Measurements from ENCODE around the gene TRIM28. TPM values are rescaled to one million over a fixed set of nuclear protein-coding genes. Genes with fewer than 3 reads are reported as not detected.

The TRIM28 gene
- total RNA-seq, 1 donor from 2014 or later: 228 TPM

GRCh38 chr19:58555369-58555885, 11.6 kb downstream of the TRIM28 start:
- H3K4me3 Mint-ChIP-seq (ENCODE audit: unreplicated experiment): peak overlapping the region; percentile 92
- peak overlapping the region; percentile 98 for H3K27ac Mint-ChIP-seq (ENCODE audit: unreplicated experiment)
- peaks cover 51% of the 10 kb centered on the region for H3K4me1 Mint-ChIP-seq (ENCODE audit: low read depth)
- DNase-seq (ENCODE audit: low spot score): no peak
- no peak for TF ChIP-seq CTCF (IDR thresholded peaks at IDR 0.05)
- H3K9me3 Mint-ChIP-seq (ENCODE audit: low read depth): no peaks in the 10 kb centered on the region
- no peaks in the 10 kb centered on the region for H3K27me3 Mint-ChIP-seq (ENCODE audit: low read depth)
- peaks cover 27% of the 10 kb centered on the region for H3K36me3 Mint-ChIP-seq (ENCODE audit: low read depth)

GRCh38 chr19:58555920-58556621, 12.2 kb downstream of the TRIM28 start:
- H3K36me3 Mint-ChIP-seq (ENCODE audit: low read depth): peaks cover 25% of the 10 kb centered on the region
- H3K27ac Mint-ChIP-seq (ENCODE audit: unreplicated experiment): peak overlapping the region; percentile 93
- no peaks in the 10 kb centered on the region for H3K27me3 Mint-ChIP-seq (ENCODE audit: low read depth)
- no peaks in the 10 kb centered on the region for H3K9me3 Mint-ChIP-seq (ENCODE audit: low read depth)
- DNase-seq (ENCODE audit: low spot score): no peak
- peaks cover 53% of the 10 kb centered on the region for H3K4me1 Mint-ChIP-seq (ENCODE audit: low read depth)
- H3K4me3 Mint-ChIP-seq (ENCODE audit: unreplicated experiment): peak overlapping the region; percentile 96
- TF ChIP-seq CTCF (IDR thresholded peaks at IDR 0.05): no peak

GRCh38 chr19:58556622-58557220, 12.9 kb downstream of the TRIM28 start:
- peak overlapping the region; percentile 93 for H3K27ac Mint-ChIP-seq (ENCODE audit: unreplicated experiment)
- H3K4me1 Mint-ChIP-seq (ENCODE audit: low read depth): peaks cover 53% of the 10 kb centered on the region
- no peak for TF ChIP-seq CTCF (IDR thresholded peaks at IDR 0.05)
- H3K9me3 Mint-ChIP-seq (ENCODE audit: low read depth): no peaks in the 10 kb centered on the region
- H3K4me3 Mint-ChIP-seq (ENCODE audit: unreplicated experiment): peak overlapping the region; percentile 96
- H3K27me3 Mint-ChIP-seq (ENCODE audit: low read depth): no peaks in the 10 kb centered on the region
- H3K36me3 Mint-ChIP-seq (ENCODE audit: low read depth): peaks cover 24% of the 10 kb centered on the region
- peak; percentile 26 for DNase-seq (ENCODE audit: low spot score)

- H3K36me3 Mint-ChIP-seq (ENCODE audit: low read depth): peaks cover 20% of the 10 kb centered on the region
- H3K27me3 Mint-ChIP-seq (ENCODE audit: low read depth): no peaks in the 10 kb centered on the region
- H3K4me3 Mint-ChIP-seq (ENCODE audit: unreplicated experiment): peak overlapping the region; percentile 96
- peak; percentile 64 for DNase-seq (ENCODE audit: low spot score)
- peak overlapping the region; percentile 93 for H3K27ac Mint-ChIP-seq (ENCODE audit: unreplicated experiment)
- H3K9me3 Mint-ChIP-seq (ENCODE audit: low read depth): no peaks in the 10 kb centered on the region
- TF ChIP-seq CTCF (IDR thresholded peaks at IDR 0.05): no peak
- peaks cover 53% of the 10 kb centered on the region for H3K4me1 Mint-ChIP-seq (ENCODE audit: low read depth)
Observed at GRCh38 chr19:58557221-58558065, 13.6 kb downstream of the TRIM28 start.

GRCh38 chr19:58558066-58558622, 14.3 kb downstream of the TRIM28 start, which contains the start of gene UBE2M:
Gene UBE2M (minus strand): TSS chr19:58558611. CDS start chr19:58558381, 230 bp downstream.
- Mint-ChIP-seq H3K27me3 (ENCODE audit: low read depth) (no peaks in the 10 kb centered on the region), H3K27ac (ENCODE audit: unreplicated experiment) (peak within 1 kb of the TSS; percentile 98), H3K4me3 (ENCODE audit: unreplicated experiment) (peak within 1 kb of the TSS; percentile 96), H3K36me3 (ENCODE audit: low read depth) (peaks cover 16% of the 10 kb centered on the region), H3K9me3 (ENCODE audit: low read depth) (no peaks in the 10 kb centered on the region), H3K4me1 (ENCODE audit: low read depth) (peaks cover 53% of the 10 kb centered on the region)
- peak; percentile 82 for DNase-seq (ENCODE audit: low spot score)
- no peak for TF ChIP-seq CTCF (IDR thresholded peaks at IDR 0.05)
